Fibroblast of lung (primary cell): ENCODE measurements around the gene BACH1.

Experiments
- EZH2 ChIP-seq: IDR thresholded peaks from 2 replicates; pipeline ENCODE4 v1.5.1; 2012; ENCODE audit warnings: low read length, control low read depth, mild to moderate bottlenecking; ENCODE audit errors: missing control alignments
- TF ChIP-seq, protein P1 (sequence below), 2 donors: IDR thresholded peaks in 1 of 2; conservative IDR thresholded peaks in 1 of 2; 1 replicate in 1 of 2; 2 replicates in 1 of 2; pipeline ENCODE4 v1.5.1; 2011 to 2012; ENCODE audit warnings: low read length in 2 of 2, control low read depth in 1 of 2, inconsistent platforms in 1 of 2, low read depth in 1 of 2, mild to moderate bottlenecking in 1 of 2

DNA sequence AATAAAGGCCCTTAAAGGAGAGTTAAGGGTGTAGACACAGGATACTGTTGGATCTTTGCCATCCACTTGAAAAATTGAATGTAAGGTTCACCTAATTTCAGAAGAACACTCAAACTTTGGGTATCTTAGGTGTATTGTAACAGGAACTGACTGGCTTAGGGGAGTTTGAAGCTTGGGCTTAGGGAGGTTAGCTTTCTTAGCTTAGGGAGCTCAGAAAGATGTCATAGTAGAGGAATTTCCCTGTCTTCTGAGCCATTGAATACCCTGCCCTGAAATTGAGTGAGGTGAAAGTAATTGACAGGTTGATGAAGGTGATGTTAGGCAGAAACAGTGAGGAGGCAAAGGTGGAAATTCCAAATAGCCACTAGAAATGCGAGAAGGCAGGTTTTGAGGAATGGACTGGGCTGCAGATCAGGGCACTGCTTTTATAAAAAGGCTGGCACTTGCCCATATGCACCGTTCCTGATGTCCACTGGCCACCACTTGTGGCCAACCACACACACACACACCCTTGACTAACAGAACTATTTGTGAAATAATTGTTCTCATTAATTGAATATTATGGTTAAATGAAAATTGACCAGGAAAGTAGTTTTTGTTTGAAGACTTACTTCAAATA lies 16.5 kb downstream of the BACH1 start:
- TF ChIP-seq EZH2: no peak
- TF ChIP-seq, protein P1, sequence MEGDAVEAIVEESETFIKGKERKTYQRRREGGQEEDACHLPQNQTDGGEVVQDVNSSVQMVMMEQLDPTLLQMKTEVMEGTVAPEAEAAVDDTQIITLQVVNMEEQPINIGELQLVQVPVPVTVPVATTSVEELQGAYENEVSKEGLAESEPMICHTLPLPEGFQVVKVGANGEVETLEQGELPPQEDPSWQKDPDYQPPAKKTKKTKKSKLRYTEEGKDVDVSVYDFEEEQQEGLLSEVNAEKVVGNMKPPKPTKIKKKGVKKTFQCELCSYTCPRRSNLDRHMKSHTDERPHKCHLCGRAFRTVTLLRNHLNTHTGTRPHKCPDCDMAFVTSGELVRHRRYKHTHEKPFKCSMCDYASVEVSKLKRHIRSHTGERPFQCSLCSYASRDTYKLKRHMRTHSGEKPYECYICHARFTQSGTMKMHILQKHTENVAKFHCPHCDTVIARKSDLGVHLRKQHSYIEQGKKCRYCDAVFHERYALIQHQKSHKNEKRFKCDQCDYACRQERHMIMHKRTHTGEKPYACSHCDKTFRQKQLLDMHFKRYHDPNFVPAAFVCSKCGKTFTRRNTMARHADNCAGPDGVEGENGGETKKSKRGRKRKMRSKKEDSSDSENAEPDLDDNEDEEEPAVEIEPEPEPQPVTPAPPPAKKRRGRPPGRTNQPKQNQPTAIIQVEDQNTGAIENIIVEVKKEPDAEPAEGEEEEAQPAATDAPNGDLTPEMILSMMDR (conservative IDR thresholded peaks at IDR 0.05 in 1 of 2, IDR thresholded peaks at IDR 0.05 in 1 of 2; ENCODE audit: low read depth in 1 of 2, low read length in 2 of 2): no peak
